Mononuclear cell (primary cell): ENCODE results near the gene MPC2. TPM values are rescaled to one million over a fixed set of nuclear protein-coding genes. Genes with fewer than 3 reads are reported as not detected.

Source experiments
- H3K27me3 ChIP-seq: 2 replicates; pipeline ENCODE4 v1.6.0; 2011; ENCODE audit warnings: low read length, control low read depth; ENCODE audit not compliant: insufficient read depth
- H3K4me1 ChIP-seq: 2 replicates; pipeline ENCODE4 v1.5.1; 2011; ENCODE audit warnings: mild to moderate bottlenecking, low read length, control low read depth; ENCODE audit not compliant: insufficient read depth
- H3K4me3 ChIP-seq: 2 replicates; pipeline ENCODE4 v1.5.1; 2011; ENCODE audit warnings: mild to moderate bottlenecking, low read length, moderate library complexity
- H3K9me3 ChIP-seq: 2 replicates; pipeline ENCODE4 v1.5.1; 2011; ENCODE audit warnings: low read depth, mild to moderate bottlenecking, control low read depth, low read length
- total RNA-seq: library from RNA; depleted of rRNA; stranded (reverse); fragments of >200 nt; gene quantifications from one replicate; pipeline ENCODE4 v1.2.3, GENCODE V29; 2012

Gene MPC2
- total RNA-seq, 1 donor, result 17.1 TPM

- Histone ChIP-seq H3K9me3 (no peaks in the 10 kb centered on the region), H3K27me3 (no peaks in the 10 kb centered on the region), H3K4me3 (no peak overlapping the region), H3K4me1 (no peaks in the 10 kb centered on the region)
Observed at GRCh38 chr1:167924543-167925231, 12.2 kb downstream of the MPC2 start.

GRCh38 chr1:167924102-167924501 lies 12.8 kb downstream of the MPC2 start:
- no peaks in the 10 kb centered on the region for H3K4me1 ChIP-seq
- H3K27me3 ChIP-seq, result no peaks in the 10 kb centered on the region
- no peaks in the 10 kb centered on the region for H3K9me3 ChIP-seq
- no peak overlapping the region for H3K4me3 ChIP-seq

- Histone ChIP-seq H3K9me3 (no peaks in the 10 kb centered on the region), H3K4me1 (no peaks in the 10 kb centered on the region), H3K27me3 (no peaks in the 10 kb centered on the region), H3K4me3 (no peak overlapping the region)
Observed at GRCh38 chr1:167923324-167924056, 13.4 kb downstream of the MPC2 start.

GRCh38 chr1:167922611-167923074 lies 14.2 kb downstream of the MPC2 start:
- H3K27me3 ChIP-seq, result no peaks in the 10 kb centered on the region
- no peaks in the 10 kb centered on the region for H3K4me1 ChIP-seq
- H3K9me3 ChIP-seq, result no peaks in the 10 kb centered on the region
- H3K4me3 ChIP-seq, result no peak overlapping the region

- no peak overlapping the region for H3K4me3 ChIP-seq
- no peaks in the 10 kb centered on the region for H3K27me3 ChIP-seq
- H3K9me3 ChIP-seq, result no peaks in the 10 kb centered on the region
- H3K4me1 ChIP-seq, result no peaks in the 10 kb centered on the region
Observed at GRCh38 chr1:167922023-167922422, 14.8 kb downstream of the MPC2 start.

- Histone ChIP-seq H3K9me3 (no peaks in the 10 kb centered on the region), H3K27me3 (no peaks in the 10 kb centered on the region), H3K4me3 (no peak overlapping the region), H3K4me1 (no peaks in the 10 kb centered on the region)
Observed at GRCh38 chr1:167916766-167917511, 19.9 kb downstream of the MPC2 start.

GRCh38 chr1:167915569-167915968 lies 21.3 kb downstream of the MPC2 start:
- no peaks in the 10 kb centered on the region for H3K9me3 ChIP-seq
- H3K4me1 ChIP-seq, result peaks cover 4% of the 10 kb centered on the region
- no peaks in the 10 kb centered on the region for H3K27me3 ChIP-seq
- H3K4me3 ChIP-seq, result no peak overlapping the region

GRCh38 chr1:167913895-167914496 lies 22.9 kb downstream of the MPC2 start, which contains the start of gene ADCY10:
Gene ADCY10 (minus strand): TSS chr1:167914134. CDS start chr1:167905140, 8,994 bp downstream.
- H3K4me3 ChIP-seq, result no peak within 1 kb of the TSS
- H3K9me3 ChIP-seq, result peaks cover 9% of the 10 kb centered on the region
- H3K4me1 ChIP-seq, result peaks cover 7% of the 10 kb centered on the region
- no peaks in the 10 kb centered on the region for H3K27me3 ChIP-seq

- no peaks in the 10 kb centered on the region for H3K27me3 ChIP-seq
- peaks cover 12% of the 10 kb centered on the region for H3K9me3 ChIP-seq
- H3K4me3 ChIP-seq, result no peak overlapping the region
- H3K4me1 ChIP-seq, result peaks cover 7% of the 10 kb centered on the region
Observed at GRCh38 chr1:167912294-167912693, 24.6 kb downstream of the MPC2 start.

- Histone ChIP-seq H3K9me3 (peaks cover 12% of the 10 kb centered on the region), H3K4me1 (peaks cover 7% of the 10 kb centered on the region), H3K4me3 (no peak overlapping the region)
Observed at GRCh38 chr1:167911413-167911812, 25.5 kb downstream of the MPC2 start.

GRCh38 chr1:167910530-167910929 lies 26.3 kb downstream of the MPC2 start:
- H3K27me3 ChIP-seq, result no peaks in the 10 kb centered on the region
- peaks cover 7% of the 10 kb centered on the region for H3K4me1 ChIP-seq
- peaks cover 12% of the 10 kb centered on the region for H3K9me3 ChIP-seq
- H3K4me3 ChIP-seq, result no peak overlapping the region

More at GRCh38 chr1:167911413-167911812, 25.5 kb downstream of the MPC2 start:
- H3K27me3 ChIP-seq, result no peaks in the 10 kb centered on the region

GRCh38 chr1:167909691-167910180 lies 27.1 kb downstream of the MPC2 start:
- Histone ChIP-seq H3K9me3 (peaks cover 12% of the 10 kb centered on the region), H3K4me1 (peaks cover 7% of the 10 kb centered on the region), H3K27me3 (no peaks in the 10 kb centered on the region), H3K4me3 (no peak overlapping the region)

GRCh38 chr1:167905671-167906070 lies 31.2 kb downstream of the MPC2 start:
- no peak overlapping the region for H3K4me3 ChIP-seq
- peaks cover 4% of the 10 kb centered on the region for H3K4me1 ChIP-seq
- H3K9me3 ChIP-seq, result peaks cover 12% of the 10 kb centered on the region
- no peaks in the 10 kb centered on the region for H3K27me3 ChIP-seq

GRCh38 chr1:167905182-167905581 lies 31.7 kb downstream of the MPC2 start:
- Histone ChIP-seq H3K27me3 (no peaks in the 10 kb centered on the region), H3K9me3 (peaks cover 12% of the 10 kb centered on the region), H3K4me3 (no peak overlapping the region), H3K4me1 (no peaks in the 10 kb centered on the region)
